Activated T-helper 1 cell treated with Interleukin-2 at 50 U/mL for 16 hours (primary cell): Measurements from ENCODE around the gene AGBL4.

ENCODE experiments used
- DNase-seq: peaks from one replicate; pipeline ENCODE4 v3.0.0-alpha.2; 2020; ENCODE audit warnings: low read depth

Gene AGBL4

DNA sequence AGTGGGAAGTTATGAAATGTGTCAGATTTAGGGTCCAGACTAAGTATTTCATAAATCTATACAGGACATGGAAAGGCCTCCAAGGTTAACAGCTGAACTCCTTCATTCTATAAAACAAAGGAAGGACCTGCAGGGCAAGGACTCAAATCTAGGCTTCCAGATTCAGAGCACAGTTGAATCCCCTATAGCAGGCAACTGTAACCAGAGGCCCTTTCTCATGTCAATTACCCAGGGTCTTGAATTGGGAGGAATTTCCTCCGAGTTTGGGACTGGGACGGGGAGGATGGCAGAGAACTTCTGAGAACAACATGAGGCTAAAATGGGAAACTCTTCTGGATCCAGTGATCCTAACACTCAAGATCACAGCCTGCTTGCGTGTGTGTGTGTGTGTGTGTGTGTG lies 1134.1 kb downstream of the AGBL4 start:
- DNase-seq = no peak

DNA sequence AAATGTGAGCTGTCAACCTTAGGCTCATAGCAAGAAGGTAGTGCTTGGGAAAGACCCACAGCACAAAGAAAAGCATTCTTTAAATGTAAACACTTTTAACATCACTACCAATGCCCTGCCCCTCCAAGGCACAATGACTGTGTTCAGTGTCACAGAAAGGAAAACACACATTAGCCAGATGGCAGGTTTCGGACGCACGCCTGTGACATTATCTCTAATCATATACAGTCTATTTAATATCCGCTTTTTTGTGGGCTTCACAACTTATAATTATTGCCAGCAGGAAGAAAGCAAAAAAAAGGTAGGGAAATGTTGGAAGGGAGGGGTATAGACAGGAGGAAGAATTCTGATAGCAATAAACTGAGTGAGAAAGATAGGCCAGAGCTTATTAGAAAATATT lies 1134.7 kb downstream of the AGBL4 start:
- no peak for DNase-seq

DNA sequence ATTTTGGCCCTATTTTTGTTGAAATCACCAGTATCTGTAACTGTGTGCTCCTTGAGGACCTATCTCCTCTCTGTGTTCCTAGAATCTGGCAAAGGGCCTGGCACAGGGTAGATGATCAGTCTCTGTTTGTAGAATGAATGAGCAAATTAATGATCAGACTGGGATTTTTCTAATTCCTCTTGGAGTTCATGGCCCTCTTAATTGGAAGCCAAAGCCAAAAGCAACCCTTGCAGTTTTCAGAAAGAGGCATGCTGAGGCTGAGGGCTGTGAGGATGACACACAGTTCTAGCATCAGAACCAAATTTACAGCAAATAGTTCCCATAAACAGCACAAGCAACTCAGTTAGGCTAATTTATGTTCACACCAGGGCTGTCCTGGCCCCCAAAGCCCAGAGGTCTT lies 1136.0 kb downstream of the AGBL4 start:
- DNase-seq = no peak

DNA sequence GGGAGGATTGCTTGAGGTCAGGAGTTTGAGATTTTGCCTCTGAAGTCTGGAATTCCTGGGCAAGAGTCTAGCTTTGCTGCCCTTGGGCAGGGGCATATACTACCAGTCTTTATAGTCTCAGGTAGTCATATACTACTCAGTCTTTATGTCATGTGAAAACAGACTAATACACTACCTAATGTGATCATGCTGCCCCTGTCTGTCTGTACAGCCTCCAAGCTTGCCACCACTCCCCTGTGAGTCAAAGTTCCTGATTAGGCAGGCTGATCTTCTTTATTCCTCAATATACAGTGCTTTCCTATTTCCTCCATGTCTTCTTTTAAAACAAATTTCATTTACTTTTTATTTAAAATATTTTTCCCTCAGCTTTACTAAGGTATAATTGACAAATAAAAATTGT lies 1141.7 kb downstream of the AGBL4 start:
- no peak for DNase-seq

DNA sequence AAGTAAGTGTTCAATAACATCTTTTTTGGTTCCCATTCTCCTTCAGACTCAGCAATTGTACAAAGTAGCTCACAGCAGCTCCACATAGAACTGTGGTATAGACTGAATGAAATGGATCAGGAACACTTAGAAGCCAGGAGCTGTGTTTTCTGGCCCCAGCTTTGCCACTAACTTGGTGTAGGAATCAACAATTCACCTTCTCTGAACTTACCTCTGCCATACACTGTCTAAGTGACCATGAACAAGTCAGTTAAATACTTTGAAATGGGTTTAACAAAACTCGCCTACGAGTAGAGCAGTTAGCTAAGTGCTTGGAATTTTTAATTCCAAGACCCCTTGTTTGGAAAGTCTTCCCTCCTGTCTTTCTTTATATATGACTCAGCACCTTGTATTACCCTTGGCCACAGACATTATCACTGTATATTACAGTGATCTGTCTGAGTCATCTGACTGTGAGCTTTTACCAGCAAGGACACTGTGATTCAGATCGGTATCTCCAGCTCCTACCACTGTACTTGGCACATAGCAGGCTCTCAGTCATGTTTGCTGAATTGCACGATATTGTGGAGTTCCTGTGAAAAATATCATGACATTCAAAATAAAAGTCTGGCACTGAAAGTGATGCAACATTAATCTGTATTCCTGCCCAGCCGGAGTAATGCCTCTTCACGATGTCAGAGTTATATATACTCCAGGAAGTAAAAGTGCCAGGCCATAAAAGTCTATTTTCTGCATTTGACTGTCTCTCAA lies 1145.4 kb downstream of the AGBL4 start:
- no peak for DNase-seq

DNA sequence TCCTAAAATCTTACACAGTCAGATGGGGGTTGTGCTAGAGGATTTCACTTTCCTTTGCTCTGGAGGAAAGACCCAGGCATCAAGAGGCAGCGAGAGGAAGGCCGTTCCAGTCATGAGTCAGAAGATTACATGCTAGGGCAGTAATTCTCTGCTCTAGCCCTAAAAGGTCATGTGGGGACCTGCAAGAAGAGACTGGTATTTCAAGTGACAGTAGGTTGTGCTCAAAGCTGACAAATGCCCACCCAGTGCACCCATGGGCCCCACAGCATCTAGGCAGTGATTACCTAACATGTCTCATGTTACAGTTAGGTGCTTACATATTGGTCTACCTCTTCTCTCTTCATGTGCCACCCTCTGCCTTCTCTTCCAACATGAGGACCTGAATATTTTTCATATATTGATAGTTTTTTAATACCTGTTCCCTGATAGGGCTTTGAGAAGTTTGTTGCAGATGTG lies 1147.4 kb downstream of the AGBL4 start:
- DNase-seq = no peak

DNA sequence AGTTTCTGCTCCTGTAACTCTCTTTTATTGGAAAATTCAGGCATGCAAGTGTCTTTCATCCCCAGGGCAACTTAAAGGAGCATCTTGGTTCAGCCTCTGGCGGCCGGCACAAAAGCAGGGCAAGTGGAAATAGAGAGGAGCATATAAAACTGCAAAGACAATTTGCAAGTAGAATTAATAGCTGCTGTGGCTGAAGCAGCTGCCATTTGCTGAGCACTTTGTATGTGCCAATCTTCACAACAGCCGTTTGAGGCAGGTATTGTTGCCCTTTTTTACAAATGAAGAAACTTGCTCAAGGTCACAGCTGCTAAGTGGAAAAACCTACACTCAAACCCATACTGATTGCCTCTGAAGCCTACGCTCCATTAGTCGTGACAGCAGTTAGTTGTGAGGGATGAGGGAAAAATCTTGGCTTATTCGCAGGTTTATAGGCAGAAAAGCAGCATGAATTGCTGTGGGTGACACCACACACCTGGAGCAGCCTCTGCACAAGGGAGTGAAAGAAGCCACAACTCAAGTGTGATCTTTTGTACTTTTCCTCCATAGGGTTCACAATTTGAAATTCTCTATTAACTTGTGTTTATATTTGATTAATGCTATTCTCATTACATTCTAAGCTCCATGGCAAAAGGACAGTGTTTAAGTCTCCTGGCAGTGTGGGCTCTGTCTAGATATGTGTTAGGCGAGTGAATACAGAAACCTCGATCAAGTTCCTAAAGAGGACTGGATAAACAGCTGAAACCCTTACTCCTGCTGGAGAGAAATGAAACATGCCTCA lies 1148.0 kb downstream of the AGBL4 start:
- DNase-seq = no peak

DNA sequence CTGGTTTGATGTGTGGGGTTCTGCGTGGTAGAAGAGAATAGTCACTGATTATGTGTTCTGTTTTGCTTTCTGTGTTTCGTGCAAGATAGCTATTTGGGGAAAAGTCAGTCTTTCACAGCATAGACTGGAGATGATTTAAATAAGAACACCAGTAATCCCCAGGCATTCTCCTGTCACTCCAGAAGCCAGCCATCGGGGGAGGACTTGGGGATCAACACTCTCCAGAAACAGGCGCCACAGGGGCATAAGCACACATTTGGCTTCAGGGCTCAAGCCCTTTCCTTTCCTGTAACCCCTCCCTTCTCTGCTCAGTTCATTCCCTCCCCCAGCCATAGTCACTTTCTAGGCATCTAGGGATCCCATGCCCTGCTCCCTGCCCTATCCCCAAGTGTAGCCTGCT lies 1149.8 kb downstream of the AGBL4 start:
- DNase-seq = no peak

DNA sequence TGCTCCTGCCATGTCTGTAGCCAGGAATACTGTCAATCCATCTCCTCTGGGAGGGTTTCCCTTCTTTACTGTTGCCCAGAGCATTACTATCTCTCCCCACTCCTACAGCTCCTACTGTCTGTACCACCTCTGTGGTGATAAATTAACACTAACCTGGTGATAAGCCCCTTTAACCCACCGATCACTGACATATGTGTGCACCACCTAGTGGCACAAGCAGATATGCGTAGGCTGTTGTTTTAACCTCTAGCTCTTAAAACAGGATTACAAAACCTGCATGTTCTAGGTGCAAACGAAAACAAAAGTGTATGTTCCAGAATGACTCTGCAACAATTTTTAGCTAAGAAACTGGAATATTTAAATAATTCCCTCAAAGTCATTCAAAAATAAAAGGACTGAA lies 1153.2 kb downstream of the AGBL4 start:
- no peak for DNase-seq

DNA sequence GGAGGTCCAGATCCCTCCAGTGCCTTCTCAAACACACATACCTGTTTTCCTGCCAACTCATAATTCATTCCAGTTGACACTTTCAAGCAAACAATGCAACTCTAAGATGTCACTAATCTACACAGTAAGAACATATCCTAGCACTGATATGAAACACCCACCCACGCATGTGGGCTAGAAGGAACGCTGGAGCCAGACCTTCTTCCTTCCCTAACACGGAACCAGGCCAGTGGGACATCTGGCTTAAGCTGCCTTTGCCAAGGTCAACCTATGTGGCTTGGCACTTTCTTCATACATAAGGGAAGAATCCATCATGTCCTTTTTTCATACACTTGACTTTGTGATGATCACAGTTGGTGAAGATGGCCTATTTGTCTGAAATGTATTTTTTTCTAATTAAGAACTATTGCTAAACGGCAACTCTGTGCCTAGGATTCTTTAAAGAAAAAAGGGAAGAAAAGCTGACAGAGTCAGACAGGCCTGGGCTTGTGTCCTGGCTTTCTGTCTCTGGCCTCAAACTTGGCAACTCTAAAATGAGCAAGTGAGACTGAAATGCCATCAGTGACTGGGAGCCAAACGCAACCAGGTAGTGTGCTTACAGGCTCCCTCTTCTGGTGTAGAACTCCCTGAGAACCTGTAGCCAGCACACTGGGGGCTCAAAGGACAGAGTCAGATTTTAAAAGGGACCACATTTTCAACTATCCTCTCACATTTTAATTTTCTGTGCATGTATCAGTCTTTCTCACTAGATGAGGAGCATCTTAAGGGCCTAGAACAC lies 1154.4 kb downstream of the AGBL4 start:
- no peak for DNase-seq

DNA sequence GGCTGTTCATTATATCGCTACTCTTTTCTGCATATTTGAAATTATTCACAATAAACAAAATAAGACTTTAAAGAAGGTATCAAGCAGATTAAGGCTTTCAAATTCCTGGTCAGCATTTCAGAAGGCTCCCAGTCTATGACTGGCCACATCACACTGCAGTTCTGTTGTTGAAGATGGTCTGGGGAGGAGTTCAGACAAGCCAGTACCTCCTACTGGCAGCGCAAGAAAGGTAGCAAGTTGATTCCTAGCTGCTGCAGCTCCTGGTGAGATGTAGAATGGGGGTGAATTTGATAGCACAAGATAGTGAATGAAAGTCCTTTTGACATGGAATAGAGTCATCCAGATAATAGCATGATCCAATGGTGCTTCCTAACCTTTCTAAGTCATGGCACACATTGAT lies 1158.8 kb downstream of the AGBL4 start:
- no peak for DNase-seq

DNA sequence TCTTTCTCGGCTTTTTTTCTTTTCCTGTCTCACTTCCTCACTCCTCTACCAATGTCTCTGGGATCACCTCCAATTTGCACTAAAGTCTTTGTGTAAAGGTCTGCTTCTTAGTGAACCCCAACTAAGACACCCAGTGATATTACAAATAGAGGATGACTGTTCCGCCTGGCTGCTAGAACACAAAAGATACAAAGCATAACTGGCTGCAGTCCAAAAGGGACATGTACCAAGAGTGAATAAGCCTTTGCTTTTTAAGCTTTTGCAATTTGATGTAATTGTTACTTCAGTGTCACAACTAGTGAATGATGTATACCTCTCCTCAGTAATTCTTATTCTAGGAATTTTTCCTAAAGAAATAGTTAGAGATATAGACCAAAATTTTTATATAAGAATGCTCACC lies 1164.3 kb downstream of the AGBL4 start:
- DNase-seq = no peak

DNA sequence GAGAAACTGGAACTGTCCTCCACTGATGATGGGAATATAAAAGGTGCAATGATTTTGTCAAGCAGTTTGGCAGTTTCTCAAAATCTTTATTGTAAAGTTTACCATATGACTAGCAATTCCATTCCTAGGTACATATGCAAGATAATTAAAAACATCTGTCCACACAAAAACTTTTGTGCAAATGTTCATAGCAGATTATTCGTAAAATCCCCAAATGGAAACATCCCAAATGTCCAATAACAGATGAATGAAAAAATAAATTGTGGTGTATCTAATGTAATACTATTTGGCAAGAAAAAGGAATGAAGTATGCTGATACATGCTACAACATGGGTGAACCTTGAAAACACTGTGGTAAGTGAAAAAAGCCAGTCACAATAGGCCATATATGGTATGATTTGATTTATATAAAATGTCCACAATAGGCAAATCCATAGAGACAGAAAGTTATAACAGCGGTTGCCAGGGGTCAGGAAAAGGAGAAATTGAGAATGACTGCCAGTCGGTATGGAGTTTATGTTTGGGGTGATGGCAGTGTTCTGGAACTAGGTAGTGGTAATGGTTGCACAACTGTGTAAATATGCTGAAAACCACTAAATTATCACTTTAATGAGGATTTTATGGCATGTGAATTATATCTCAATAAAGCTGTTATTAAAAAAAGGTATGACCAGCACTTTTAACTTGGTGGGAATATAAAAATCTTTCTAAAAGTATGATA lies 1165.4 kb downstream of the AGBL4 start:
- DNase-seq = no peak

DNA sequence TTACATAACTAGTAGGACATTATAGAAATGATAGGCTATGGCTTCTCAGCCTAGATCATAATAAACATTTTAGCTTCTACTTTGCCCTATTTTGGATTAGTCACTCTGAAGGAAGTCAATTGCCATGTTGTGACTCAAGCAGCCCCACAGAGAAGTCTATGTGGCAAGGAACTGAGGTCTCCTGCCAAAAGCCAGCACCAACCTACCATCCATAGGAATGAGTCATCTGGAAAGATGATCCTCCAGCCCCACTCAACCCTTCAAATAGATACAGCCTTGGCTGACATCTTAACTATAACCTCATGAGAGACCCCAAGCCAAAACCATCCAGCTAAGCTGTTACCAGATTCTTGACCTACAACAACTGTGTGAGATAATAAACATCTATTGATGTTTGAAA lies 1170.7 kb downstream of the AGBL4 start:
- no peak for DNase-seq

DNA sequence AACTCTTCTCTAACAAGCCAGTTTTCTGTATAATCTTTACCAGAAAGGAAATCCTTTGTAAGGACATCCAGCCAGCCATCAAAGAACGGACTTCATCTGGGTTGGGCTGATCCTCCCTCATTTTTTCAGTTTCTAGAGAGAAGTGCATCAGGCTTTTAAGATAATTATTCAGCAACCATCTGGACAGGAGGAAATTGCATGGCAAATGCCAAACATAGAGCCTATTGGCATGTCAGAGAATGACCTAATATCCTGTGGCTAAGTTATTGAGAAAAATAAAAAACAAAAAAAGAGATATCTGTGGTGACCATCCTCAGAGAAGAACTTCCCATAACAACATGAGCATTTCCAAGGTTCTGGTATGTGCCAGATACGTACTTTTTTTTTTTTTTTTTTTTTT lies 1172.1 kb downstream of the AGBL4 start:
- DNase-seq = no peak

DNA sequence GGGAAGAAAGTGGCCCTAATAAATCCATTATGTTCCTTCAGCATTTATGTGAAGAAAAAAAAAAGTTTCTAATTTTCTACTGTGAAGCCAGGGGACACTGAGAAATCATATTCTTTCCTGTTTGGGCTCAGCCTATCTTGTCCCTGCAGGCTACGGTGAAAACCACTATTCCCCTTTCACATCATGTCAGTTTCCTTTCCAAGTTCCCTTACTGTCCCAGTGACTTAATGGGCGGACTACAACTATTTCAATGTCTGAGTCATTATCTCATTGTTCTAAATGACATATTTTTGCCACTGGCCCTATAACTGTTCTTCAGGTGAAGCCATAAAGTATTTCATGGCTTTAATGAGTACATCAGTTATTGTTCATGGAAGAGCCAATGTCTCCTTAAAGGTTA lies 1175.7 kb downstream of the AGBL4 start:
- no peak for DNase-seq

DNA sequence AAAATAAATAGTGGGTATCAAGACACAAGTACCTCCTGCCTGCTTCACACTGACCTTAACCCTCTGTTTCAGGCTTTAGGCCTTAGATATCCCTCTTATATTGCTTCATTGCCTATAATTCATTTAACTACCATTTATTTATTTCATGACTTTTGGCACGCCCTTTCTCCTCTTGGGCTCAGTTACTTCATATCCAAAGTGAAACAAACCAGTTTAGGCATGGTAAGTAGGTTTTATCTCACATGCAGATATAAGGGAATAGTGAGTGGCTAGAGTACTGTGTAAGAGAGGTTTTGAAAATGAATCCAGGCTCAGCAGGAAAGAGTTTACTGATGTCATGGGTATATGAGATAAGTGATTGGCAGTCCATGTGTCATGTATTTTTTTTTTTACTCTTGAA lies 1177.3 kb downstream of the AGBL4 start:
- no peak for DNase-seq

DNA sequence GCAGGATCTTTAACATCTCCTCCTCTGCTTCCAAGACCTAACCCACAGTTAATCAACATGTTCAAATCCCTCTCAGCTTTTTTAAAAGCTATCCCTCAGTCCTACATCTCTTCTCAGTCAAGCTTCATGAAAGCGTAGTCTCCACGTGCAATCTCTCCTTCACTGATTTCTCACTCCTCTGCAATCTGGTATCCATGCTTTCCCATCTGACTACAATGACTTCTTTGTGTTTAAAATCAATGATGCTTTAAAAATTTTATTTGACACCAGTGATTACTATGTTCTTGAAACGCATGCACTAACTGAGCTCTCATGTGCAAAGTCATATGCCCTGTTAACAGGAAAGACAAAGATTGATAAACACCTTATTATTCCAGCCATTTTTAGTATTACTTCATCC lies 1179.6 kb downstream of the AGBL4 start:
- DNase-seq = no peak

DNA sequence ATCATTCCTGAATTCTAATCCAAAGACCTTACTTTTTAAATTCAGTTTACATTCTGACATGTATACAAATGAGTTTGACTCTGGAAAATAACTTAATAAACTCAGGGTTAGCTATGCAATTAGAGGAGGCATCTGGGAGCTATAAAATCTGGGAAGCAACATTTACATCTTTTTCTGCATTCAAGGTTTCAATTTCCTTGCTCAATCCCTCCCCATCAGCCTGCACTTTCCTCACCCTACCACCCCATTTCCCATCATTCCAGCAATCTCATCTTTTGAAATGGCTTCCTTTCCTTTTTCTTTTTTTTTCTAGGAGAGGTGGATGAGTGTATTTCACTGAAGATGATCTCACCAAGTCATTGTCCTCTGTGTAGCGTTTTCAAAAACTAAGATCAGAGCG lies 1181.8 kb downstream of the AGBL4 start:
- no peak for DNase-seq

DNA sequence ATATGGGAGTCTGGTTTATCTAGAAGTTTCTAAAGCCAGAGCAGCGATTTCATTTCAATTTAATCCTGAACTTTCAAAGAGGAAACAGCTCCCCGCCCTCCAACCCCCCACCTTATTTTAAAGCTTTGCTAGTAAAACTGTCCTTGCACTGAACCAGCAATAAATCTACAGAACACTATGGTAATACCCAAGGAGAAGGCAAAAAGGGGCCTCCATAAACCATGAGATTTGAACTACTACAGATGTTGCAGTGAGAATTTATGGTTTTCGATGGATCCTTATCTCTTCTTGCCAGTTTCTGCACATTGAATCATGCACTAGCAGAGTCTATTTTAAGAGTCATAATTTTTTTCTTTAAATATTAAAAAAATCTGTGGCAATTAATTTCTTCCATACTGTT lies 1182.3 kb downstream of the AGBL4 start:
- no peak for DNase-seq

DNA sequence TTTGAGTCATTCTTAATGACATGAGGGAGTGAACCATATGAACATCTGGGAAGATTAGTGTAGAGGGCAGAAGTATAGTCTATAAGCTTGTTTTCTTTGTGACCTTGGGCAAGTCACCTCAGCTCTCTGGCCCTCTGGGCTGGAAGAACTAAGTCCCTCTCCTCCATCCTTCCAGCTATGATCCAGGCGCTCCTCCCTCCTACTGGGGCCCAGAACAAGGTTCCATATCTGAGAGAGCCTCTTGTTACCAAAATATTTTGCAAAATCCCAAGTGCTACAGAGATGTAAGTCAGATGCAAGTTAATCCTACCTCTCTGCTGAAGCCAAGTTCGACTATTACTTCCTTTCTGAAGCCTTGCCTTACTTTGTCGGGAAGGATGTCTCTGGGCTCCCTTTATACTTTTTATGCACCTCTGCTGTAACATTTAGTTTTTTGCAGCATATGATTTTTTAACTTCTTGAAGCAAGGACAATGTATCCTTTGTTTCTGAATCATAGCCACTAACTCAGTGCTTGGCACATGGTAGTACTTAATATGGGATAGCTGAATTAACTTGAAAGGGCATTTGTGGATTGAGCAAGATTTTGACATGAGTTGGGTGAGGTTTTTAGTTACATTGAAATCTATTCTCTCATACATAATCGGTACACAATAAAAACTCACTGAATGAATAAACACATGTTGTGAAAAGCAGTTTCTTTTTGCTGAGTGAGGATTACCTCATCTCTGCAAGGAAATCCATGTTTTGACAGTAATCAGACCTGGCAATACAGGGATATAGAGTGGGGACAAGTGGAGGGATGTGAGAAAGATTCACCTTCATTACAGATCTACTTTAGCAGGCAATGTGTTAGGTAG lies 1192.4 kb downstream of the AGBL4 start:
- no peak for DNase-seq
